PC-3 (cell line): ENCODE results near the gene SELP.

Source experiments
- CTCF ChIP-seq: fragments of 300-600 bp; sonication (generic); conservative IDR thresholded peaks from 2 replicates; pipeline ENCODE4 v1.5.1; 2017; ENCODE audit warnings: antibody characterized with exemption, low read depth, mild to moderate bottlenecking, low read length
- EZH2 ChIP-seq: fragments of 300-600 bp; sonication (generic); IDR thresholded peaks from one replicate; pipeline ENCODE4 v1.6.1; 2017; ENCODE audit warnings: antibody characterized with exemption, mild to moderate bottlenecking, low read length; ENCODE audit not compliant: unreplicated experiment
- EZH2phosphoT487 ChIP-seq: fragments of 300-600 bp; sonication (generic); IDR thresholded peaks from 2 replicates; pipeline ENCODE4 v1.6.1; 2018; ENCODE audit warnings: mild to moderate bottlenecking, antibody characterized with exemption, low read length, borderline replicate concordance

- TF ChIP-seq CTCF, result no peak
- no peak for TF ChIP-seq EZH2
- no peak for TF ChIP-seq EZH2phosphoT487
Measured at GRCh38 chr1:169679692-169680091, 49.8 kb upstream of the SELP start.
